ENCODE results near the gene EXOSC1. TPM values are rescaled to one million over a fixed set of nuclear protein-coding genes. Genes with fewer than 3 reads are reported as not detected.
"Not testable (repeated sequence)": the region's sequence is repeated elsewhere in the genome, so short reads cannot be mapped to it uniquely, and the experiment has no call there.

Gene EXOSC1
- total RNA-seq, 4 donors from 2014 or later, result 17.9 to 27.7 (median 23.0) TPM

DNA sequence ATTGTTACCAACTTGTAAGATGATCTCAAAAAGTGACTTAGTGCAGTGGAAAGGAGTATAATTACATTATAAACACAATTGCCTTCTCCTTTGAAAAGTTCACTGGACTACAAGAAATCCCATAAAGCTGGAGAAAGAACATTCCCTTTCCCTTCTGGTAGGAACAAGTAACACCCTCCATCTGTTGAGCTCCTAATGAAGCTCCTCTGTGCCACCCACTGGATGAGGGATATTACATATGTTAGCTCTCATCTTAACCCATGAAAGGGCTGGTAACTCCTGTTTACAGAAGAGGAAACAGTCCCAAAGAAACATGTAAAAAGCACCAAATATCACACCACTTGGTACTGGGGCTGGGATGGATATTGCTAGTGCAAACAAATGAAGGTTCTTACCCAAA is 11.8 kb downstream of the EXOSC1 start:
- H3K36me3 ChIP-seq, result peaks cover 0 to 90% (median 0%) of the 10 kb centered on the region in 3 donors
- H3K4me1 ChIP-seq, result no peaks in the 10 kb centered on the region
- H3K4me3 ChIP-seq, result no peak overlapping the region
- DNase-seq, result no peak
- H3K9me3 ChIP-seq, result no peaks in the 10 kb centered on the region
- TF ChIP-seq, protein P1, sequence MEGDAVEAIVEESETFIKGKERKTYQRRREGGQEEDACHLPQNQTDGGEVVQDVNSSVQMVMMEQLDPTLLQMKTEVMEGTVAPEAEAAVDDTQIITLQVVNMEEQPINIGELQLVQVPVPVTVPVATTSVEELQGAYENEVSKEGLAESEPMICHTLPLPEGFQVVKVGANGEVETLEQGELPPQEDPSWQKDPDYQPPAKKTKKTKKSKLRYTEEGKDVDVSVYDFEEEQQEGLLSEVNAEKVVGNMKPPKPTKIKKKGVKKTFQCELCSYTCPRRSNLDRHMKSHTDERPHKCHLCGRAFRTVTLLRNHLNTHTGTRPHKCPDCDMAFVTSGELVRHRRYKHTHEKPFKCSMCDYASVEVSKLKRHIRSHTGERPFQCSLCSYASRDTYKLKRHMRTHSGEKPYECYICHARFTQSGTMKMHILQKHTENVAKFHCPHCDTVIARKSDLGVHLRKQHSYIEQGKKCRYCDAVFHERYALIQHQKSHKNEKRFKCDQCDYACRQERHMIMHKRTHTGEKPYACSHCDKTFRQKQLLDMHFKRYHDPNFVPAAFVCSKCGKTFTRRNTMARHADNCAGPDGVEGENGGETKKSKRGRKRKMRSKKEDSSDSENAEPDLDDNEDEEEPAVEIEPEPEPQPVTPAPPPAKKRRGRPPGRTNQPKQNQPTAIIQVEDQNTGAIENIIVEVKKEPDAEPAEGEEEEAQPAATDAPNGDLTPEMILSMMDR (IDR thresholded peaks at IDR 0.05), result no peak
- TF ChIP-seq POLR2A (IDR thresholded peaks at IDR 0.05), result no peak
- H3K27ac ChIP-seq, result no peak overlapping the region
- H3K27me3 ChIP-seq, result no peaks in the 10 kb centered on the region

DNA sequence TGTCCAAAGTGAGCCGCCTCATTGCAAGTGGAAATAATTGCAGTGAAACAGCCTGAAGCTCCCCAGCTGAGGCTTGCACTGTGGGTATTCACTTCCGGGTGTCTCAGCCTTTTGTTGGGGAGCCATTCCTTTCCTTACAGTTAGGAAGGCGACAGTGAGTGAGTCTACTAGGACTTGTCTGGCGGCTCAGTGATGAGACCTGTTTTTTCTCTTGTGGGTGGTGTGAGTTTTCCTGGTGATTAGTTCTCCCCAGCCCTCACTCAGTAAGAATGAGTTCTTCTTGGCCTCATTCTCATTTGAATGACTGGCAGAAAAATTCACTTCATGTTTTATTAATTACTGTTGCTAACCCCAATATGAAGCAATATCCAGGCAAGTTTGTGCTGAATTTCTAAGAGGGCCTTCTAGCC is 17.2 kb downstream of the EXOSC1 start:
- Histone ChIP-seq H3K4me1 (peaks cover 0 to 19% (median 9%) of the 10 kb centered on the region in 4 donors), H3K27ac (peak overlapping the region; percentile 21 to 88 (median 82)), H3K36me3 (peaks cover 0 to 37% (median 0%) of the 10 kb centered on the region in 3 donors), H3K4me3 (peak overlapping the region in 2 of 4 donors; percentile 4 to 80), H3K27me3 (no peaks in the 10 kb centered on the region), H3K9me3 (no peaks in the 10 kb centered on the region)
- DNase-seq, result no peak
- TF ChIP-seq, protein P1 (IDR thresholded peaks at IDR 0.05), result no peak
- no peak for TF ChIP-seq POLR2A (IDR thresholded peaks at IDR 0.05)

DNA sequence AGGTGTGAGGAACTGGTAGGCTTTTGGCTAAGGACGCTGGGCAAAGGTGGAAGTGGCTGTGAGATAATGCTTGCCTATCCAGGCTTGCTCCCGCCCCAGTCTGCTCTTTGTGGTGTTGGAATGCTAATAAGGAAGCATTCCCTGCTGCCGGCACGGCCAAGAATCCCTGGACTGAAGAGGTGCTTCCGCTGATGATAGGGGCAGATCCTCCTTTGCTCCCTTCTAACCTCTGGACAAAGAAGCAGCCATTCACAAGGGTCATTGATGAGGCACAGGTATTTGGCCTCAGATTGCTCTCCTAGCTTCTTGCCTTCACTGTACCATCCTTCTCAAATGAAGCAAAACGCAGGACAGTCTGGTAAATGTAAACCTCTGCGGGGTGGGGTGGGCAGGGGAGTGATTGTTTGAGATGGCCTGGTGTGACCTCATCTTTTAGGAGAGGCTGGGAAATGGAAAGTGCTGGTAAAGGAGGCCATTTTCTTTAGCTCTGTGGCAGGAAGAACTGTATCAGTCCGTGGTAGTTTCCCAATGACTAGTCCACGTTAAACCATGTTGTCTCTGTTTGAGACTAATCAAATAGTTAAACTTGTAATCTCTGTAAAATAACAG is 18.1 kb downstream of the EXOSC1 start:
- no peaks in the 10 kb centered on the region for H3K9me3 ChIP-seq
- TF ChIP-seq, protein P1 (IDR thresholded peaks at IDR 0.05), result no peak
- peak in 1 of 2 donors; percentile 61 for TF ChIP-seq POLR2A (IDR thresholded peaks at IDR 0.05)
- peak overlapping the region; percentile 81 to 88 (median 85) for H3K27ac ChIP-seq
- H3K4me3 ChIP-seq, result peak overlapping the region; percentile 60 to 82 (median 72)
- no peaks in the 10 kb centered on the region for H3K27me3 ChIP-seq
- H3K36me3 ChIP-seq, result peaks cover 0 to 33% (median 0%) of the 10 kb centered on the region in 3 donors
- DNase-seq, result peak in 2 of 3 donors; percentile 82 to 86
- H3K4me1 ChIP-seq, result peaks cover 0 to 19% (median 9%) of the 10 kb centered on the region in 4 donors

DNA sequence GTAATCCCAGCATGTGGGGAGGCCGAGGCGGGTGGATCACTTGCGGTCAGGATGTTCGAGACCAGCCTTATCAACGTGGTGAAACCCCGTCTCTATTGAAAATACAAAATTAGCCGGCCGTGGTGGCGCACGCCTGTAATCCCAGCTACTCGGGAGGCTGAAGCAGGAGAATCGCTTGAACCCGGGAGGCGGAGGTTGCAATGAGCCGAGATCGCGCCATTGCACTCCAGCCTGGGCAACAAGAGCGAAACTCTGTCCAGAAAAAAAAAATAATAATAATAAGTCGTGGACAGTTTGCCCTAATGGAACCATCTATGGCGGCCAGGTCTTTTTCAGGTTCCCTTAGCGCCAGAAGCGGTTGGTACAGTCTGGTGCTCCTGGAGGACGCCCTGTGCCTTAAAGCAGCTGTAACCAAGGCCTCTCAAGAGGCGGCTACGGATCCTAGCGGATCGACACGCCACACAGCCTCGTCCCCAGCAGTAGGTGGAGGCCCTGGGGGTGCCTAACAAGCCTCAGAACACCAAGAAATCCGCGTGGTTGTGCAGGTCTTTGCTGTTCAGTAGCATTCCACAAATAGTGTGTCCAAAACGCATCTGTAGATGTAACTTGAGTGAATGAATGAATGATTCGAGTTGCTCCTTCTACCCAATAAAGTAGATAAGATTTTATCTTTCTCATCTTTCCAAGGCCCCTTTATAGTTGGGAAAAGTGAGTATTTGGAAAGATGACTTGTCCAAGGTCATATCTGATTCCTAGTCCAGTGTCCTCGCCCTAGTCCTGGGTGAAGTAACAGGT is 18.8 kb downstream of the EXOSC1 start:
- Histone ChIP-seq H3K27ac (peak overlapping the region; percentile 81 to 88 (median 85)), H3K36me3 (peaks cover 0 to 27% (median 0%) of the 10 kb centered on the region in 3 donors), H3K9me3 (no peaks in the 10 kb centered on the region), H3K27me3 (no peaks in the 10 kb centered on the region), H3K4me3 (peak overlapping the region; percentile 60 to 82 (median 72)), H3K4me1 (peaks cover 0 to 19% (median 9%) of the 10 kb centered on the region in 4 donors)
- DNase-seq, result no peak
- TF ChIP-seq POLR2A (IDR thresholded peaks at IDR 0.05), result no peak
- TF ChIP-seq, protein P1 (IDR thresholded peaks at IDR 0.05), result no peak

DNA sequence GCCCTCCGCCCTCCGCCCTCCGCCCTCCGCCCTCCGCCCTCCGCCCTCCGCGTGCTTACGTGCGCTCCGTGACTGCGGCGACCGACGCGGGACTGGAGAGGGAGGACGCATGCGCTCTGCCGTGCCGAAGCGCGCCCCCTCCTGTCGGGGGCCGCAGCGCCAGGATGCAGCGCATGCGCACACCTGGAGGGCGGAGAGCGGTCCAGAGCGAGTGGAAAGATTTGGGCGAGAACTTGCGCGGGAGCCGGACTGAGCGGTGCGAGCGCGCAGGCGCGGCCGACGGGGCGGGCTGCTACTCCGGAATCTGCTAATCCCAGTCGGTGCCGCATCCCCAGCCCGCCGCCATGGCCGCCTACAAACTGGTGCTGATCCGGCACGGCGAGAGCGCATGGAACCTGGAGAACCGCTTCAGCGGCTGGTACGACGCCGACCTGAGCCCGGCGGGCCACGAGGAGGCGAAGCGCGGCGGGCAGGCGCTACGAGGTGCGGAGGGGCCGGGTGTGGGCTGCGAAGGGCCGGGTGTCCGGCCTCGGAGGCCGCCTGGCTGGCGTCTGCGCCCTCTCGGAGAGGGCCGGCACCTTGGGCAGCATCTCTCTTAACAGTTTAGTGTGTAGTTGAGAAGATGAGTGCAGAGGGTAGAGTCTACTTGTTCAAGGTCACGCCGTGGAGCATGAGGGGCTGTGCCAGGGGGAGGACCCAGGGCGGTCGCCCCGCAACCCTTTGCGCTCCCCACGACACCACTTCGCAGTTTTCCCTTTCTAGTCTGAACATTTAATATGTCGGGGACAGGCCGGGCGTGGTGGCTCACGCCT is 19.6 kb downstream of the EXOSC1 start, which contains the start of gene PGAM1:
Gene PGAM1, plus strand, starts transcription at position 228 of the 812 bp plus-strand sequence. Its CDS starts 117 bp downstream, at position 345.
- peak; percentile 90 to 97 (median 96) for DNase-seq
- H3K36me3 ChIP-seq, result peaks cover 0 to 19% (median 0%) of the 10 kb centered on the region in 3 donors
- H3K27ac ChIP-seq, result peak within 1 kb of the TSS; percentile 81 to 88 (median 85)
- TF ChIP-seq POLR2A (IDR thresholded peaks at IDR 0.05), result peak; percentile 88 to 90
- TF ChIP-seq, protein P1 (IDR thresholded peaks at IDR 0.05), result peak; percentile 57 to 84 (median 72)
- H3K9me3 ChIP-seq, result no peaks in the 10 kb centered on the region
- H3K4me3 ChIP-seq, result peak within 1 kb of the TSS; percentile 60 to 82 (median 72)
- H3K4me1 ChIP-seq, result peaks cover 0 to 19% (median 9%) of the 10 kb centered on the region in 4 donors
- H3K27me3 ChIP-seq, result no peaks in the 10 kb centered on the region

DNA sequence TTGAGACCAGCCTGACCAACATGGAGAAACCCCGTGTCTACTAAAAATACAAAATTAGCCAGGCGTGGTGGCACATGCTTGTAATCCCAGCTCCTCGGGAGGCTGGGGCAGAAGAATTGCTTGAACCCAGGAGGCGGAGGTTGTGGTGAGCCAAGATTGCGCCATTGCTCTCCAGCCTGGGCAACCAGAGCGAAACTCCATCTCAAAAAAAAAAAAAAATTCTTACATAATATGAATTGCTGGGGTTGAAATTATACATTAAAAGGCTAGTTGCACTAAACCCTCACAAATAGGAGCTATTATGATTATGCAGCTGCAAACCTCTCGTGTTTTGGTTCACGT is 22.1 kb downstream of the EXOSC1 start:
- not testable (repeated sequence) for H3K27ac ChIP-seq

More for the DNA sequence above, 22.1 kb downstream of the EXOSC1 start:
- not testable (repeated sequence) for DNase-seq, H3K4me3 ChIP-seq, H3K36me3 ChIP-seq, H3K9me3 ChIP-seq, H3K27me3 ChIP-seq
- H3K4me1 ChIP-seq, result peaks cover 0 to 24% (median 9%) of the 10 kb centered on the region in 4 donors
